Osteocyte (in vitro differentiated cells): Measurements from ENCODE around the gene C2CD5. TPM values are rescaled to one million over a fixed set of nuclear protein-coding genes. Genes with fewer than 3 reads are reported as not detected.

Experiments
- DNase-seq: peaks from one replicate; pipeline ENCODE4 v3.0.0; 2021; ENCODE audit warnings: mixed read lengths; ENCODE audit not compliant: unreplicated experiment; ENCODE audit errors: extremely low spot score
- H3K27ac Mint-ChIP-seq: one replicate; pipeline ENCODE4 v1.8.0; 2021; ENCODE audit warnings: mild to moderate bottlenecking, mixed read lengths; ENCODE audit not compliant: unreplicated experiment
- H3K27me3 Mint-ChIP-seq: one replicate; pipeline ENCODE4 v1.8.0; 2021; ENCODE audit warnings: mixed read lengths; ENCODE audit not compliant: unreplicated experiment
- H3K36me3 Mint-ChIP-seq: one replicate; pipeline ENCODE4 v1.8.0; 2021; ENCODE audit warnings: mixed read lengths; ENCODE audit not compliant: unreplicated experiment
- H3K4me1 Mint-ChIP-seq: one replicate; pipeline ENCODE4 v1.8.0; 2021; ENCODE audit warnings: mixed read lengths; ENCODE audit not compliant: unreplicated experiment
- H3K4me3 Mint-ChIP-seq: one replicate; pipeline ENCODE4 v1.8.0; 2021; ENCODE audit warnings: mild to moderate bottlenecking, moderate library complexity, mixed read lengths; ENCODE audit not compliant: unreplicated experiment
- H3K9me3 Mint-ChIP-seq: one replicate; pipeline ENCODE4 v1.8.0; 2021; ENCODE audit warnings: mixed read lengths; ENCODE audit not compliant: unreplicated experiment
- CTCF ChIP-seq: fragments of 200-600 bp; sonication (generic); IDR thresholded peaks from 2 replicates; pipeline ENCODE4 v1.5.0; 2021; ENCODE audit warnings: antibody characterized with exemption, mild to moderate bottlenecking, moderate library complexity
- total RNA-seq: library from RNA; stranded (reverse); gene quantifications from 2 replicates; pipeline ENCODE4 v1.2.1, GENCODE V29; 2021

The C2CD5 gene
- total RNA-seq, 1 donor from 2014 or later: 38.6 TPM

- Mint-ChIP-seq H3K36me3 (peaks cover 24% of the 10 kb centered on the region), H3K27ac (no peak overlapping the region), H3K27me3 (no peaks in the 10 kb centered on the region), H3K4me3 (no peak overlapping the region), H3K4me1 (peaks cover 33% of the 10 kb centered on the region), H3K9me3 (no peaks in the 10 kb centered on the region)
- DNase-seq: no peak
- TF ChIP-seq CTCF: no peak
These were observed 64.3 kb downstream of the C2CD5 start for GRCh38 chr12:22480016-22480415.

- Mint-ChIP-seq H3K4me3 (peak overlapping the region; percentile 15), H3K4me1 (peaks cover 31% of the 10 kb centered on the region), H3K9me3 (no peaks in the 10 kb centered on the region), H3K27me3 (no peaks in the 10 kb centered on the region), H3K36me3 (peaks cover 24% of the 10 kb centered on the region), H3K27ac (peak overlapping the region; percentile 88)
- TF ChIP-seq CTCF: no peak
- no peak for DNase-seq
These were observed 66.5 kb downstream of the C2CD5 start for GRCh38 chr12:22477894-22478287.

- H3K9me3 Mint-ChIP-seq: no peaks in the 10 kb centered on the region
- H3K4me3 Mint-ChIP-seq: peak overlapping the region; percentile 44
- peaks cover 22% of the 10 kb centered on the region for H3K36me3 Mint-ChIP-seq
- peaks cover 31% of the 10 kb centered on the region for H3K4me1 Mint-ChIP-seq
- TF ChIP-seq CTCF: no peak
- no peaks in the 10 kb centered on the region for H3K27me3 Mint-ChIP-seq
- peak overlapping the region; percentile 88 for H3K27ac Mint-ChIP-seq
- DNase-seq: no peak
These were observed 67.0 kb downstream of the C2CD5 start for GRCh38 chr12:22477166-22477893.

- Mint-ChIP-seq H3K27me3 (no peaks in the 10 kb centered on the region), H3K9me3 (no peaks in the 10 kb centered on the region), H3K27ac (peak overlapping the region; percentile 47), H3K36me3 (peaks cover 16% of the 10 kb centered on the region), H3K4me1 (peaks cover 31% of the 10 kb centered on the region), H3K4me3 (no peak overlapping the region)
- TF ChIP-seq CTCF: no peak
- DNase-seq: no peak
These were observed 68.2 kb downstream of the C2CD5 start for GRCh38 chr12:22476133-22476532.

- no peak overlapping the region for H3K27ac Mint-ChIP-seq
- peaks cover 25% of the 10 kb centered on the region for H3K36me3 Mint-ChIP-seq
- no peaks in the 10 kb centered on the region for H3K9me3 Mint-ChIP-seq
- peaks cover 28% of the 10 kb centered on the region for H3K4me1 Mint-ChIP-seq
- TF ChIP-seq CTCF: peak; percentile 37
- no peaks in the 10 kb centered on the region for H3K27me3 Mint-ChIP-seq
- no peak for DNase-seq
- no peak overlapping the region for H3K4me3 Mint-ChIP-seq
These were observed 69.2 kb downstream of the C2CD5 start for GRCh38 chr12:22474970-22475720.
